ENCODE data around the gene HAPSTR1.
A peak's percentile ranks its signal among the peaks of the same experiment; 100 is the strongest.
"Not testable (repeated sequence)": the region's sequence is repeated elsewhere in the genome, so short reads cannot be mapped to it uniquely, and the experiment has no call there.

Gene HAPSTR1

DNA sequence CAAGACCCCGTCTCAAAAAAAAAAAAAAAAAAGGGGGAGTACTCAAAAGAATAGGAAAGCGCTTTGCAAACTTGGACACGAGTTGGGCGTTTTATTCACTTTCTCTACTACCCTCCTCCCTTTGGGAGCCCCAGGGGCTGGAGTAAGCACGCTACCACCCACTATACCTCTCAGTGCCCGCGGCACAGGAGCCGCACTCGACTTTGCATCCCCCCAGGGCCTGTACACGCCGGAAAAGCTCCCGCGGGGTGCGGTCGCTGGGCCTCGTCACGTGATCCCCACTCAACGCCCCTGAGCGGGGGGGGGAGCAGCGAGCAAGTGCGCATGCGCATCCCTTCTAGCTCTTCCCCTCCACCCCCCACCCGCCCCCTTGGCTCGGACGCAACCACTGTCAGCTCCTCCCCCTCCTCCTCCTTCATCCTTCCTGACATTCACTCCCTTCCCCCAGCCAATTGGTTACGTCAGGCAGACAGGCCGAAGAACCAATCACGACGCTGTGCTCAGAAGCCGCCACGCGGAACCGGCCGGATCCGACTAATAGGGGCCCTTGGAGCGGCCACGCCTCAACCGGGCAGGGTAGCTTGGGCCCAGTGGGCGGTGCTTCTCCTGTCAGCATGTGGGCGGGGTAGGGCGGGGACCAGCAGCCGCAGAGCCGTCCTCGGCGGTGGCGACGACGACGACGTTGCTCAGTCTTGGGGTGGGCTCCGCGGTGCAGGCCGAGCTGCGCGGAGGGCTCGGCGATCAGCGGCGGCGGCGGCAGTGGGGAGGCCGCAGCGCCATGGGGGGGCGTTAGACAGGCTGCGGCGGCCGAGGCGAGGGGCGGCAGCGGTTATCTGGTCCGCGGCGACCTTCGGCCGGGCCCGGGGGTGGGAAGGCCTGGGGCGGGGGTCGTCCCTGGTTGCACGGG is at the start of gene HAPSTR1:
Gene HAPSTR1 (plus strand): TSS at position 685 of the 907 bp plus-strand sequence. CDS start 401 bp downstream, outside the sequence.
- DNase-seq, result peak; percentile 79

- DNase-seq, result no peak
These were observed 48.9 kb upstream of the HAPSTR1 start for GRCh38 chr16:9042533-9042932.

- DNase-seq, result no peak
These were observed 48.3 kb upstream of the HAPSTR1 start for GRCh38 chr16:9042964-9043680.

GRCh38 chr16:9045562-9045961 is 45.9 kb upstream of the HAPSTR1 start:
- DNase-seq, result not testable (repeated sequence)

DNA sequence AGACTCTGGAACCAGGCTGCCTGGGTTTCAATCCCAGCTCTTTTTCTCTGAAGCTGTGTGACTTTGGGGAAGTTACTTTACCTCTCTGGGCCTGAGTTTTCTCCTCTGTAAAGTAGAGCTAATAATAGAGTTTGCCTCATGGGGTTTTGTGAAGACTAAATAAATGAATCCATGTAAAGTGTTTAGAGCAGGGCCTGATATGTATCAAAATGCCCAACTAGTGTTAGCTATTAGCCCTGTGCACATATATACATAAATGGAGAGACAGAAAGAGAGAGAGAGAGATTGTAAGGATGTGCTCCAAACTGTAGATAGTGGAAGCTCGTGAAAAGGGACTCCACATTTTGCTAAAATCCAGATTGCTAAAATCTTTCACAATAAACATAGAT is 44.8 kb upstream of the HAPSTR1 start:
- no peak for DNase-seq

DNA sequence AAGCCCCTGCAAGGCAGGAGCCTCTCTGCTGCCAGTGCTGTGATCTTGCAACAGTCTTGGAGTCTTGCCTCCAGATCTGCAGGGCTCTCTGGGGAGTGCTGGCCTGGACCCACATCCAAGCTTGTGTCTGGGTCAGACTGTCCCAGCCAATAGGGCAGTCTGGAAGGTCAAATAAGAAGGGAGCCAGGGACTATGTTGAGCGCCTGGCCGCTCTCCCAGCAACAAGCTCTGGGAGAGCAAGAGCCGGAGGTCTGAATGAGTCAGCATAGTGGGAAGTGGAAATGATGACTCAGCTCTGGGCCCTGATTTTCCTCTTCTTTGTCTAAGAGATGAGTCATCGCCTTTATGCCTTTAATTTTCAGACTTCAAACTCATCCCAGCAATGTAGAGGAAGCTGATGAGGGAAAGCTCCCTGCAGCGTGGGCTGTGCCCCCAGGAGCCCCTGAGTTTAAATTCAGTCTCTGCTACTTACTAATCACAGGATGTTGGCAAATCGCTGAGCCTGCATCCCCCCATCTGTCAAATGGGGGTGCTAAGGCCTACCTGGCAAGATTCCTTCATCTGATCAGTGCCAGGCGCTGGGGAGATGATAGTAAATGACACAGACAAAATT is 43.6 kb upstream of the HAPSTR1 start:
- DNase-seq, result no peak

DNA sequence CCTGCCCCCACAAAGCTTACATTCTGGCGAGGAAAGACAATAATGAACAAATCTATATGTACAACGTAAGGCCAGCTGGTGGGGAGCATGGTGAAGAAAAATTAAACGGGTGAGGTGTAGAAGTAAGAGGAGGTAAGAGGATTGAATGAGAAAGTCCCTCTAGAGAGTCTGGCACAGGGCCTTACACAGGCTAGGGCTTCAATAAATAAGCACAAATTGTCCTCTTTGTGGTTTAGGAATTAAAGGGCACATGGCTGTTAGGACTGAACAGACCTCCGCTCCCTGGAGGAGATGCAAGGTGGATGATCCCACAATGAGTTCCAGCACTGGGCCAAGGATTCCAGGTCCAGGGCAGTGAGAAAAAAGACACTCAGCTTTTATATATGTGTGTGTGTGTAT is 43.1 kb upstream of the HAPSTR1 start:
- DNase-seq, result no peak

GRCh38 chr16:9049241-9049640 is 42.2 kb upstream of the HAPSTR1 start:
- no peak for DNase-seq

GRCh38 chr16:9050102-9050830 is 41.2 kb upstream of the HAPSTR1 start:
- no peak for DNase-seq

GRCh38 chr16:9053006-9053601 is 38.3 kb upstream of the HAPSTR1 start:
- no peak for DNase-seq

DNA sequence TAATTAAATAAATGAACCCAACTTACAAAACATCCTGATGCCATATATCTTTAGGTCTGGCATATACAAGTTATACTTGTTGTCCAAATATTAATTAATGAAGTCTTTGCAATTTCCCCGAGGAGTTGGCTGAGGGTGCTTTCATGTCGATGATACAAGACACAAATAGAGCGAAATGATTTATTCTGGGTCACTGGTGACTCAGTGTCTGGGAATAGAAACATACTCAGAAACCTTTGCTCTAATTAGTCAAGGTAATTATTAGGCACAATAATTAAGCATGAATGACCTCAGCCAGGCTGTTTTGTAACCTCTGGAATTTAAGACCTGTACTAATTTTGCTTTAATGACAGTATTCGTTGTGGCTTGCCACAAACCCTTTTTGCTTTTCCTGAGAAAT is 37.0 kb upstream of the HAPSTR1 start:
- no peak for DNase-seq

DNA sequence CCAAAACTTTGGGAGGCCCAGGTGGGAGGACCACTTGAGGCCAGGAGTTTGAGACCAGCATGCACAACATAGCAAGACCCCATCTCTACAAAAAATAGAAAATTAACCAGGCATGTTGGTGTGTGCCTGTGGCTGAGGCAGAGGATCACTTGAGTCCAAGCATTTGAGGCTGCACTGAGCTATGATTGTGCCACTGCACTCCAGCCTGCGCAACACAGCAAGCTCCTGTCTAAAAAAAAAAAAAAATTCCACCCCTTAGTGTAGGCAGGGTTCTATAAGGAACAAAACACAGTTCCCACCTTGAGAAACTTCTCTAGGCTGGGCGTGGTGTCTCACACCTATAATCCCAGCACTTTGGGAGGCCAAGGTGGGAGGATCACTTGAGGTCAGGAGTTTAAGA is 36.3 kb upstream of the HAPSTR1 start:
- DNase-seq, result no peak

GRCh38 chr16:9055661-9056060 is 35.8 kb upstream of the HAPSTR1 start:
- DNase-seq, result no peak

GRCh38 chr16:9056061-9056460 is 35.4 kb upstream of the HAPSTR1 start:
- DNase-seq, result no peak

DNA sequence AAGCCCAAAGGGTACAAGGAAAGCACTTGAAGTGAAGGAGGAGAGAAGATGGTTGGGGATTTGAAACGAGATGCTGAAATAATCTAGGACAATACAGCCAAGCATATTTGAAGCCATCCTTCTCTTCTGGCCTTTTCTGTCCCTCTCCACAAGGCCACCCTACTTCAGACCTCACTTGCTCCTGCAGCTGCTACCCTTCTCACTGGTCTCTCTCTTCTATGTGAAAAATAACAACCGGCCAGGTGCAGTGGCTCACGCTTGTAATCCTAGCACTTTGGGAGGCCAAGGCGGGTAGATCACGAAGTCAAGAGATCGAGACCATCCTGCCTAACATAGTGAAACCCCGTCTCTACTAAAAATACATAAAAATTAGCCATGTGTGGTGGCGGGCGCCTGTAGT is 33.2 kb upstream of the HAPSTR1 start:
- no peak for DNase-seq

DNA sequence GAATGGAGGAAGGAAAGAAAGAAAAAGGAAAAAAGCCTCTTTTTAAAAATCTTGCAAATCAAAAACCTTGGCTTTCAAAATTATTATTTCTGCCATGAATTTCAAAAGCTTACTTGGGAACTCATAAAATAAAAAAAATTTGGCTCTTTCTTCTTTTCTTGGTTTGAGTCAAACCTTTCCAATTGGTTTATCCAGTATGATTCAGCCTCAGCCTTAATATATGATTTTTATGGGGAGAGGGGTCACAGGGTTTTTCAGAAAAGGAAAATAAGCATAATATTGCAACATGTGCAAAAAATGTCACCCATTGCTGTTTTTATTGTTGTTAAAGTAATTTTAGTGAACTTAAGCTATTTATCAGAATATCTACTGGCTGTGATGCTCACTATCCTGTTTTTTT is 31.2 kb upstream of the HAPSTR1 start:
- DNase-seq, result no peak

GRCh38 chr16:9061358-9061813 is 30.1 kb upstream of the HAPSTR1 start:
- DNase-seq, result no peak

- DNase-seq, result no peak
These were observed 29.1 kb upstream of the HAPSTR1 start for GRCh38 chr16:9062301-9062700.

GRCh38 chr16:9065077-9065476 is 26.4 kb upstream of the HAPSTR1 start:
- no peak for DNase-seq

DNA sequence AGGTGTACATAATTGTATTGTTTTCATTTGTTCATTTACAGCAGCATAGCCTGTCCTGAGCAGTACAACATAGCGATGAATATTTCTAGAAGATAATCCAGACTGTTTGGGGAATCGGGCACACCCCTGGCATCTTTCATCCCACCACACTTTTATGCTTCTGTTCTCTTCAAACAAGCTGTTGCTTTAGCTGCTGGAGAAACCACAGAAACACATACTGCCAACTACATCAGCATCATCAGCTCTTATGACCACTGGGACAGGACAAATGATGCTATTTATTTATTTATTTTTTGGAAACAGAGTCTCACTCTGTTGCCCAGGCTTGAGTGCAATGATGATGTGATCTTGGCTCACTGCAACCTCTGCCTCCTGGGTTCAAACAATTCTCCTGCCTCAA is 22.6 kb upstream of the HAPSTR1 start:
- DNase-seq, result no peak

GRCh38 chr16:9070254-9070653 is 21.2 kb upstream of the HAPSTR1 start:
- DNase-seq, result no peak

- no peak for DNase-seq
These were observed 20.1 kb upstream of the HAPSTR1 start for GRCh38 chr16:9071377-9071776.

Data from 8988T (cell line).